Cardiac muscle cell (in vitro differentiated cells and primary cell): ENCODE results near the gene RPP38. TPM values are rescaled to one million over a fixed set of nuclear protein-coding genes. Genes with fewer than 3 reads are reported as not detected.

Experiments
- DNase-seq, 2 donors: peaks; one replicate each; pipeline versions ENCODE4 v3.0.0 to v3.0.0-alpha.2; 2010 to 2017; ENCODE audit warnings: low read depth in 1 of 2, low spot score in 1 of 2
- H3K27ac ChIP-seq: fragments of 200-600 bp; sonication (generic); 2 replicates; pipeline ENCODE4 v1.5.1; 2016
- H3K27me3 ChIP-seq: fragments of 200-600 bp; sonication (generic); 2 replicates; pipeline ENCODE4 v1.6.0; 2016; ENCODE audit warnings: control low read depth
- H3K36me3 ChIP-seq: fragments of 200-600 bp; sonication (generic); 2 replicates; pipeline ENCODE4 v1.5.1; 2016; ENCODE audit warnings: control low read depth
- H3K4me1 ChIP-seq: fragments of 200-600 bp; sonication (generic); 2 replicates; pipeline ENCODE4 v1.8.1; 2017; ENCODE audit warnings: low read depth, mild to moderate bottlenecking, mixed run types
- H3K4me3 ChIP-seq: fragments of 200-600 bp; sonication (generic); 2 replicates; pipeline ENCODE4 v1.5.1; 2016; ENCODE audit warnings: mild to moderate bottlenecking
- H3K9me3 ChIP-seq: fragments of 200-600 bp; sonication (generic); 2 replicates; pipeline ENCODE4 v1.5.1; 2017; ENCODE audit warnings: low read depth, mild to moderate bottlenecking, control low read depth
- polyA plus RNA-seq: library from polyadenylated mRNA; unstranded; fragments of >200 nt; fragmentation: Nextera tagmentation; extraction: Ambion mirVana; gene quantifications from 2 replicates; pipeline ENCODE4 v1.2.1, GENCODE V29; 2016
- total RNA-seq: library from RNA; depleted of rRNA; stranded (reverse); fragments of >200 nt; gene quantifications from 2 replicates; pipeline ENCODE4 v1.2.3, GENCODE V29; 2016
- TF ChIP-seq, protein P1 (sequence below): IDR thresholded peaks from 2 replicates; pipeline ENCODE4 v1.5.1; 2012; ENCODE audit warnings: low read depth, mild to moderate bottlenecking, low read length

RPP38 gene
- total and polyA plus RNA-seq, 2 experiments from 2014 or later: 18.0 to 20.0 TPM

- DNase-seq: no peak
- H3K9me3 ChIP-seq: no peaks in the 10 kb centered on the region
- H3K27me3 ChIP-seq: no peaks in the 10 kb centered on the region
- H3K4me1 ChIP-seq: no peaks in the 10 kb centered on the region
- no peak overlapping the region for H3K27ac ChIP-seq
- TF ChIP-seq, protein P1, sequence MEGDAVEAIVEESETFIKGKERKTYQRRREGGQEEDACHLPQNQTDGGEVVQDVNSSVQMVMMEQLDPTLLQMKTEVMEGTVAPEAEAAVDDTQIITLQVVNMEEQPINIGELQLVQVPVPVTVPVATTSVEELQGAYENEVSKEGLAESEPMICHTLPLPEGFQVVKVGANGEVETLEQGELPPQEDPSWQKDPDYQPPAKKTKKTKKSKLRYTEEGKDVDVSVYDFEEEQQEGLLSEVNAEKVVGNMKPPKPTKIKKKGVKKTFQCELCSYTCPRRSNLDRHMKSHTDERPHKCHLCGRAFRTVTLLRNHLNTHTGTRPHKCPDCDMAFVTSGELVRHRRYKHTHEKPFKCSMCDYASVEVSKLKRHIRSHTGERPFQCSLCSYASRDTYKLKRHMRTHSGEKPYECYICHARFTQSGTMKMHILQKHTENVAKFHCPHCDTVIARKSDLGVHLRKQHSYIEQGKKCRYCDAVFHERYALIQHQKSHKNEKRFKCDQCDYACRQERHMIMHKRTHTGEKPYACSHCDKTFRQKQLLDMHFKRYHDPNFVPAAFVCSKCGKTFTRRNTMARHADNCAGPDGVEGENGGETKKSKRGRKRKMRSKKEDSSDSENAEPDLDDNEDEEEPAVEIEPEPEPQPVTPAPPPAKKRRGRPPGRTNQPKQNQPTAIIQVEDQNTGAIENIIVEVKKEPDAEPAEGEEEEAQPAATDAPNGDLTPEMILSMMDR: no peak
- no peak overlapping the region for H3K4me3 ChIP-seq
- peaks cover 24% of the 10 kb centered on the region for H3K36me3 ChIP-seq
These were observed 39.2 kb downstream of the RPP38 start for GRCh38 chr10:15136129-15137035.

GRCh38 chr10:15137036-15137359 is 39.8 kb downstream of the RPP38 start:
- Histone ChIP-seq H3K27me3 (no peaks in the 10 kb centered on the region), H3K9me3 (no peaks in the 10 kb centered on the region), H3K4me1 (no peaks in the 10 kb centered on the region), H3K27ac (no peak overlapping the region), H3K36me3 (peaks cover 24% of the 10 kb centered on the region), H3K4me3 (no peak overlapping the region)
- peak in 1 of 2 donors; percentile 50 for DNase-seq
- TF ChIP-seq, protein P1: no peak

- TF ChIP-seq, protein P1: no peak
- no peaks in the 10 kb centered on the region for H3K4me1 ChIP-seq
- no peaks in the 10 kb centered on the region for H3K9me3 ChIP-seq
- peaks cover 21% of the 10 kb centered on the region for H3K36me3 ChIP-seq
- H3K27me3 ChIP-seq: no peaks in the 10 kb centered on the region
- DNase-seq: peak in 1 of 2 donors; percentile 36
- no peak overlapping the region for H3K27ac ChIP-seq
- no peak overlapping the region for H3K4me3 ChIP-seq
These were observed 40.5 kb downstream of the RPP38 start for GRCh38 chr10:15137636-15138035.

DNA sequence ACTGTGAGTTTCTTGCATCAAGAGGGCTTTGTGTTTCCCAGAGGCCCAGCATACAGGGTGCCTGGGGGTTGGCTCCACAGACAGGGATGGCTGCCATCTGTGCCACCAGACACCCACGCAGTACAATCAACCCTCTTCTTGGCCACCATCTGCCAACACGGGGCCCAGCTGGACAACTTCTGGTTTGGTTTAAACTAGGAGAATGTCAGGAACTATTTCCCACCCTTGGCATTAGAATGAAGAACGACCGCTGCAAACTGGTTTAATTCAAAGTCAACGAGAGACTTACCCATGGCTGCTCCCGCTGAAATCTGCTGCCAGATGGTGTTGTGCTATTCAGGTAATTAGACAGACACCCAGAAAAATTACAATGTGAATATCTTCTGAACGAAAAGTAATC is 43.5 kb downstream of the RPP38 start:
- H3K27me3 ChIP-seq: no peaks in the 10 kb centered on the region
- no peaks in the 10 kb centered on the region for H3K9me3 ChIP-seq
- DNase-seq: no peak
- H3K27ac ChIP-seq: no peak overlapping the region
- TF ChIP-seq, protein P1: no peak
- no peaks in the 10 kb centered on the region for H3K4me1 ChIP-seq
- no peaks in the 10 kb centered on the region for H3K36me3 ChIP-seq
- no peak overlapping the region for H3K4me3 ChIP-seq

- Histone ChIP-seq H3K27me3 (no peaks in the 10 kb centered on the region), H3K4me3 (no peak overlapping the region), H3K9me3 (no peaks in the 10 kb centered on the region), H3K36me3 (no peaks in the 10 kb centered on the region), H3K27ac (no peak overlapping the region), H3K4me1 (no peaks in the 10 kb centered on the region)
- no peak for DNase-seq
- TF ChIP-seq, protein P1: no peak
These were observed 44.2 kb downstream of the RPP38 start for GRCh38 chr10:15141136-15142054.
